HL-60/S4 treated with retinoic acid at 250 ng/mL for 4 days and 3 days (cell line): Measurements from ENCODE around the gene XDH.

ENCODE experiments used
- in situ Hi-C: fragments of 300-500 bp; cut with MboI; formaldehyde crosslinking; loops from 2 replicates; pipeline ENCODE4 v1.7.0; 2022; ENCODE audit warnings: low sequenced_read_pairs

Gene XDH

DNA sequence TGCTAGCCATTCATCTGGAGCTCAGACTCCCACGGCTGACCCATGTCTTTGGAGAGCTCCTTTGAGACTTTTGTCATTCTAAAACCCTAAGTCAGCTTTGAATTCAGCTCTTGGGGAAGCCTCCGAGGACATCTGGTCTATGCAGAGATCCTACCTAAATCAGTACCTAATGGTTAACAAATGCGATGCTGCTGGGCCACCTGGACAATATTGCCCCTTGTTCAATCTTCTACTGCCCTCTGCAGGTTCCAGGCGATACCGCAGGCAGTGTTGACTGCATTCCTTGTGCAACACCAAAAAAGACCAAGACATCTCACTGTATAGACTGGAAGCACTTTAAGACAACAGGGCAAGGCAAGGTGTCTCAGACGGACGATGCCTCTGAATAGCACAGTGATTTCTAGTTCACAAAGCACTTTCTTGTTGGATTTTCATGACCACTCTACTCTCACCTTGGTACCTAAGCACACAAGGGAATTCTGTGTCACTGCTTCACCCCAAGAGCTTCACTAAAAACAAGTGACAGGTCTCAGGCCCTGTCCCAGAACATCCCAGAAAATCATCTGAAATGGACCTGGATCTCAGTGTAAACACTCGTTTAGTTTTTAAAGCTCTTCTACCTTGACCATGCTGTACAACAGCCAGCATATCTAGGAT is 80.9 kb downstream of the XDH start:
- in situ Hi-C loops: loop anchor here (10.0 to 25.0 kb wide), 2 partner anchors 619 to 1171 kb away; no protein-coding TSS in a partner anchor

DNA sequence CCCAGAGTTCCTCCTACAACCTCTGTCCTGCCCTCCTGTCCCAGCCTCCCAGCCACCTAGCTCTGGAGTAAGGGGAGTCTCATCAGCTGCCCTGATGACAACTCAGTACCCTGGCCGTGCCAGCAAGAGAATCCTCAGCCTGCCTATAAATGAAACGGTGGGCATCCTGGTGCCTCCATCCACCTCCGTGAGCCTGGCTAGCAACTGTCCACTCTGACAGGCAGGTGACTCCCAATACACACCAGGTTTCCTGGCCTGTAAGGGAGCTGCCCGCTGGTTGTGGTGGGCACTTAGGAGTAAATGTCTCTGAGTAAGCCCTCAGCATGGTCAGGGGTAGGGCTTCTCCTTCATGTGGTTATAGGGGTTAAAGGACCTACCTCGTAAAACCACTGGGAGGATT is 81.5 kb downstream of the XDH start:
- in situ Hi-C loops: loop anchor here (10.0 to 25.0 kb wide), 2 partner anchors 618 to 1171 kb away; no protein-coding TSS in a partner anchor

DNA sequence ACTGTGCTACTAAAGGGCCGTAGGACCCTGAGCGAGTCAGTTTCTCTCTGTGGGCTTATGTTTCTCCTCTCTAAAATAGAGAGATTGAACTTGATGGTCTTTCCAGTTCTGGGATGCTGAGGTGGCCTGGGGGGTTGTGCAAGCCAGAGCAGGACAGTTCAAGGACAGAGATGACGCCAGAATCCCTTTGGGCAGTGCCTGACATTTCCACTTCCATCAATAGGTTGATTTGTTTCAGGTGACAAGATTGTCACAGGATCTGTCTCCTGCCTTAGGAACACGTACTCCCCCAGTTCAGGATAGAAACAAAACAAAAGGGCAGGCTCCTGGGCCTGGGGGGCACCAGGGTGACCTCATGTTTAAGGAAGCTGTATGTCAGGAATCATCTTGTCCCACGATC is 82.0 kb downstream of the XDH start:
- in situ Hi-C loops: loop anchor here (10.0 to 25.0 kb wide), 2 partner anchors 618 to 1170 kb away; no protein-coding TSS in a partner anchor

DNA sequence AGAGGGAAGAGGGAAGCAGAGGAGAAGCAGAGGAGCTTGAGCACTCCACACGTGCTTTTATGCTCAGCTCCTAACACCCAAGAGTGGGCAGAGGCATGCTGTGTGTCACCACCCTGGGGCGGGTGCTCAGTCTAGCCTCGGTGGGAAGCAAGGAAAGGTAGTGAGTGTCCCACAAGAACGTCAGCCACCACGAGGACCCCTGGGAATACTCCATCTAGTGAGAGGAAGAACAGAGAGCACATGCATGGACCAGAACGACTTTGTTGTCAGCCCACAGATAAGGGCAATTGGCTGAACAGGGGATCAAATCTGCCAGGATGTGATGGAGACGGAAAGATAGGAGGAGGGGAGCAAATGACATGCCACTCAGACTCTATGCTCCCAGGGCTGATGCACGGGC is 83.4 kb downstream of the XDH start:
- in situ Hi-C loops: loop anchor here (10.0 to 25.0 kb wide), 2 partner anchors 616 to 1169 kb away; no protein-coding TSS in a partner anchor

DNA sequence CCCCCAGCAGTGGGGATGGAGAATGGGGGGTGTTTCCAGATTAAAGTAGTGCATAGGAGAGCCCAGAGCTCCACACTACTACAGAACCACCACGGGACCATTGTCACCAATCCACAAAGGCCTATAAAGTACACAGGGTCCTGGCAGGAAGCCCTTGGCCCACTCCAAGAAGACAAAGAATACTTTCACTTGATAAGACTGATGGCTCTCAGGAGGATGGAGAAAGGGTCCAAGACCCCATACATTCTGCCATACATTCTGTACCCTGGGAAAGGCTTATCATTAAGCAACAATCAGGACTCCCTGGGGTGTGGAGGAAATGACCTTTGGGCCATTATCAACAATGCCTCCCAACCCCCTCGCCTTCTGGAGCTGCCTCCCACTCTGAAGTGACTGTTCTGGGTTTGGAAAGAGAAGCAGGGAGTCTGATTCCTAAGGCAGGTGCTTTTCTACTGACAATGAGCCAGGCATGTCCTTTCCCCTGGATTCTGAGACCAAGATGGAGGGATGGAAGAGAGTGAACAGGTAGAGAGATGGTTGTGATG is 85.4 kb downstream of the XDH start:
- in situ Hi-C loops: loop anchor here (25.0 kb wide), 1 partner anchor 1167 kb away; no protein-coding TSS in a partner anchor

DNA sequence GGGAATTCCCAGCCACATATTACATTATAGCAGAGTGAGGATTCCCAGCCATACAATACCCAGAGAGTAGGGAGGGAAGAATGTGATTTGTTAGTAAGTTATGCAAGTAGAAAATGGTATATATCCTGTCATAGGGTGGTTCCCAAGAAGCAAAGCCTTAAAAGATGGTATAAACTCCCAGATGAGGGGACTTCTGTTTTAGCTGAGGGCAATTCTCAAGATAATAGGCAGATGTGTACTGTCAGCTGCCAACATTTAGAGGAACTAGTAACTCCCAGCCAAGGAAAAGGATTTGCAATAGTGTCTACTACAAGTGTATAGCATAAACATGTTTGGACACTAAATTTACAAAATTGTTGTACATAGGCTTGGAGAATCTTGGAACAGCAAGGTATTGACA is 86.5 kb downstream of the XDH start:
- in situ Hi-C loops: loop anchor here (25.0 kb wide), 1 partner anchor 1166 kb away; no protein-coding TSS in a partner anchor

DNA sequence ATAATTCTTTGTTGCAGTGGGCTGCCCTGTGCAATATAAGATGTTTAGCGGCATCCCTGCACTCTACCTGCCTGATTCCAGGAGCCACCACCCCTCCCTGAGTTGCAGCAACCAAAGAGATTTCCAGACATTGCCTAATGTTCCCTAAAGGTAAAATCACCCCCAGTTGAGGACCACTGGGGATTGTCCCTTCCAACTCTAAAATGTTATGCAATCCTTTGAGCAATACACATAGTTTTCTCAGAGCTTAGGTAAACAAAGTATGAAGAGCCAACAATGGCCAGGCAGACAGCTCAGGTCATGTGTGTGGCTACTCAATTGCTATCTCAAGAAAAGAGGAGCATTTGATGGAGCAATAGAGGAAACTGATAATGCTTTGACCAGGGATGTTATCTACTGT is 87.0 kb downstream of the XDH start:
- in situ Hi-C loops: loop anchor here (25.0 kb wide), 1 partner anchor 1165 kb away; no protein-coding TSS in a partner anchor

DNA sequence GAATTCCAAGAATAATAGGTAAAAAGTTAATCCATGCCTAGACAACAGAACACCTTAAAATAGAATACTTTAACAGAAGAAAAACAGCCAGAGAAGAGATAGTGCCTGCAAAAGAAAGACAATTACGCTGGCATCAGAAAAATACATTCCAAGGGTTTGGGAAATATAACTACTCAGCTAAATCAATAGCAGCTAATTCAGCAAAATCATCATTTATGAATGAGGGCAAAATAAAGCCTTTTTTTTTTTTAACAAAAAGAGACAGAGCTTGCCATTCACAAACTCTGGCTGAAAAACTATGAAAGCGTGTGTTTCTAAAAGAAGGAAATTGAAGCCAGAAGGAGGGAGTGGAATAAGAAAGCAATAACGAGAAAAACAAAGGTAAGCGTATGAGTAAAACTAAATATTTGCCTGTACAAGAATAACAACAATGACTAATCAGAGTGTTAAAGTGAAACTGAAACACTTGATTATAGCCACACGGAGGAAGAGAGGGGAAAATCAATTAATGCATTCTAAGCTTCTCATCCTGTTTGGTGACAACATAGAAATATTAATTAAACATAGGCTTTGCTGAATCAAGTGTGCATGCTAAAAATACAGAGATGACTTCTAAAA is 90.4 kb downstream of the XDH start:
- in situ Hi-C loops: no loop called here

DNA sequence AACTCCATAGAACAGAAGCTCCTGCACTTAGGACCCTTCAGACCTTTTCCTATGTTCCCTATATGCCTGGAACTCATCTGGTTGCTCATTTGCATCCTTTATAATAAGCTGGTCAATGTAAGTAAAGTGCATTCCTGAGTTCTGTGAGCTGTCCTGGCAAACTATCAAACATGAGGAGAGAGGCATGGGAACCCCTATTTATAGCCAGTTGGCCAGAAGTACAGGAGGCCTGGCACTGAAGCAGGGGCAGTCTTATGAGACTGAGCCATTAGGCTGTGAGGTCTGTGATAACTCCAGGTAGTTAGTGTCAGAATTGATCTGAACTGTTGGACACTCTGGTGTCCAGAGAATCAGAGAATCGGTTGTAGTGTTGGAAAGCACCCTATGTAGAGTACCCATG is 92.2 kb downstream of the XDH start:
- in situ Hi-C loops: no loop called here

DNA sequence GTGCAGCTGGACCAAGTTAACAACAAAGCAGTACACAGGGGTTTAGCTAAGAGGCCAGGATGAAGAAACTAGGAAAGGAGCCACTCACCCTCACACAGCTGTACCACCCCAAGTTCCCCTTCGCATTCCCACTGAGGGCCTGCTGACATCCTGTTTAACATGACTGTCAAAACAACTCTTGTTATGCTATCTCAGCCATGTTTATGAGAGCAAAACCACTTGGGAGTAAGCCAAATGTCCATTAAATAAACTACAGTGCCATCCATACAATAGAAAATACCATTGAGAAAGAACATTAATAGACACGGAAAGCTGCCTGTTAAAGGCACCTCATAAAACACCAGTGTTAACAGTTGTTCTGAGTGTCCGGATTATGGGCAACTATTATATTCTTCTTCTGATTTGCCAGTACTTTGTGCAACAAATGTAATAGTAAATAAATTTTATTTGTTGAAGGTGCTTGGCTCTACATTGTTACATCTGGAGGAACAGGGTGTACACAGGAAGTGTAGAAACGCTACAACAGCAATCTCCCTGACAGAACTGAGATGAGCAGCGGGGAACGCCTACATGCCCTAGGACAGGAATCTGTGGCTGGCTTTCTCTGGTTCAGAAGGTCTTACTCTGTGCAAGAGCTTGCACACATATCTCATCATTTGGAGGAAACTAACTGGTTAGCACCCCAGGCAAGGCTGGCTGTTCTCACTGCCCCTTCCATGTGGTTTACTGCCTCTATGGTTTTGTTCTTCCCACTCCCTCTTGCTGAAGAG is 95.0 kb downstream of the XDH start:
- in situ Hi-C loops: no loop called here

DNA sequence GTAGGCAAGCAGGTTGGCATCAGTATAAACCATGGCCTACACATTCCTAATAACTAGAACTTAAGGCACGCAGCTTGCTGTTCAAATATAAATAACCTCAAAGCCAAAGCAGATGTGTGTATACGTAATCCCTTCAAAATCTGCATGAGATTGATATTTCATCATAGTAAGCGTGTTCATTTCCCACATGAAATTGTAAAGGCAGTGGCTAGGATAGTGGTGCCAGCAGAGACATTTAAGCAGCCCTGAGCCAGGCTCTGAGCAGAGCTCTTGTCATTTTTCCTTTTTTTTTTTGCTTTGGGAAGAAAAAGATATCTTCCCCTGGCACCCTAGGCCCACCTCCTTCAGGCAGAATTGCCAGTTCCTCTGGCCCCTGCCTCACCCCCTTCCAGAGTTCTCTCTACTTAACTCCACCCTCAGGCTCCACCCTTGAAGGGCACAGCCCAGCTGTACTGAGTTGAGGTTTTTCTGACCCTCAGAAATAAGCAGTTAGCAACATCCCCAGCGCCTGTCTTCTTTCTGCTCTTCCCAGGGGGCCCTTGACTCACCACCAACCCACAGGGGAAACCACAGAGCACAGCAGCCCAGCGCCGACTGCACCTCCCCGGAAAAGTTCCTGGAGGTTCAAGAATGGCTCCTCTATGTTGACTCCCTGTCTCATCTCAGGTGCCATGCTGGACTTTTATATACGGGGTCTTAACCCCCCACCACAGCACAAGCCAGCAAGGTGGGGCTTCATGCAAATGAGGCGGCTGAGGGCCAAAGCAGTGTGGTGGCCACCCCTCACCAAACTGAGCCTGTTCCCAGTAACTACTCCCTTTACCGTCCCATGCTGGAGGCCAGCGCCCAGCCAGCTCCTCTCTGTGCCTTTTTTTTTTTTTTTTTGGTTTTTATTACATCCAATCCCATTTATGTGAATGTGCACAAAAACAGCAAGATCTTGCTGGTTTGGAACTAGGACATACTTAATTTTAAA is 95.9 kb downstream of the XDH start:
- in situ Hi-C loops: no loop called here

DNA sequence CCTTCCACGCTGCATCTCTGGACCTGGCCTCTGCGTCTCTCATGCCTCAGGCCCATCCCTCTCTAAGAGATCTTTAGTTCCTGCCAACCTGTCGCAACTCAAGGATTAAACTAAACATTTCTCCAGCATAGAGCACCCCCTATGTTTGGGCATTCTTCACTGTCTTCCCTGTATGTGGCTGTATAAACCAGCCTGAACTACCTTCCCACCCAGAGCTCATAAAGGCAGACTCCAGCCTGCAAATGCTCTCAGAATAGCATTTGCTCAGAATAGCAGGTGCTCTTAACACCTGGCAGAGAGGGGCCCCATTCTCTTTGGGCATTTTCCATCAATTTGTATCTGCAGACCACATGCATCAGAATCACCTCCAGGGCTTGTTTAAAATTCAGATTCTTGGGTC is 97.1 kb downstream of the XDH start:
- in situ Hi-C loops: no loop called here

DNA sequence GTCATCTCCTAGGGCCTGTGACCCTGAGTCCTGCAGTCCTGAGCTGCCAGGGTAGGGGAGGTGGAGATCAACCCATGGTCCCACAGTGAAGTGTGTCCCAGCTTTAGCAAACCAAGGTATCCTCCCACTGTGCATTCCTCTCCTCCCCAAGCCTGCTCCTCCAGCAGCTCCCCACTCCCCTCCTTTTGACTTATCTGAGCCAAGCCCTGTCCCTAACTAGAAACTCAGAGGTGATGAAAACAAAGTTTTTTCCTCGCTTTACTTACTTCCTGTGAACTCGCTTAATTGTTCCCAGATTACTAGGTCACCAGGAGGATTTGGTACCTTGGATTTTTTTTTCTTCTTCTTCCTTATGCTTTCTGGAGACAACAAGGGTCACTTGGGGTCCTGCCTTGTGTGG is 99.8 kb downstream of the XDH start:
- in situ Hi-C loops: no loop called here

DNA sequence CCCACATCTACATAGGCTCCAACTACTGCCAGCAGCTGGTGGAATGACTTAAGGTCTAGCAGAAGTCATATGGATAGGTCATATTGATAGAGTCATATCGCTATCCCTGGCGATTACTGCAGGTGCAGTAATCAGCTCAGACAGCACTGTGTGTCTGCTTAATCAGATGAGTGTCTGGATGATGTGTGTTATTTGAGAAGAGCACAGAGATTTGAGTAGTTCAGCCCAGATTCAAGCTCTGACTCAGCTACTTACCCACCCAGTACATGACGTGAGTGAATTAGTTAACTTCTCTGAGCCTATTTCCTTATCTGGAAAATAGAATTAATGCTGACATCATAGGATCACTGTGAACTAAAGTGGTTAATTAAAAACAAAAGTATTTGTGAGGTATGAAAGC is 101.6 kb downstream of the XDH start:
- in situ Hi-C loops: no loop called here

DNA sequence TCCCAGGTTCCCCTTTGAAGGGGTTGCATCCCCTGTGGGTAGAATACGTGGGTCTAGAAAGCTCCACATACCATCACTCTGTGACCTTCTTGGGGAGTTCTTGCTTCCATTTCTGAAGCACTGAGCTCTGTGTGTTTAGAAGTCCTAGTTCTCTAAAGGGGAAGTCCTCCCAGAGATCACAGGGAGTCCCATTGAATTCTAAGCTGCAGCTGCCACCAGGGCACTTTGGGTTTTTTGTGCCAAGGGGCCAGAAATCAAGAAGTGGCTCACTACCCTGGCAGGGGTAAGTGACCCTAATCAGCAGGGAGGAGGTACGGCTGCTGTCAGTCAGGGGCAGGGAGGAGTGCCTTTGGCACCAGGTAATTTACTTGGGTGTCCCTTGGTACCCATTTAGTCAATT is 109.7 kb downstream of the XDH start:
- in situ Hi-C loops: no loop called here

DNA sequence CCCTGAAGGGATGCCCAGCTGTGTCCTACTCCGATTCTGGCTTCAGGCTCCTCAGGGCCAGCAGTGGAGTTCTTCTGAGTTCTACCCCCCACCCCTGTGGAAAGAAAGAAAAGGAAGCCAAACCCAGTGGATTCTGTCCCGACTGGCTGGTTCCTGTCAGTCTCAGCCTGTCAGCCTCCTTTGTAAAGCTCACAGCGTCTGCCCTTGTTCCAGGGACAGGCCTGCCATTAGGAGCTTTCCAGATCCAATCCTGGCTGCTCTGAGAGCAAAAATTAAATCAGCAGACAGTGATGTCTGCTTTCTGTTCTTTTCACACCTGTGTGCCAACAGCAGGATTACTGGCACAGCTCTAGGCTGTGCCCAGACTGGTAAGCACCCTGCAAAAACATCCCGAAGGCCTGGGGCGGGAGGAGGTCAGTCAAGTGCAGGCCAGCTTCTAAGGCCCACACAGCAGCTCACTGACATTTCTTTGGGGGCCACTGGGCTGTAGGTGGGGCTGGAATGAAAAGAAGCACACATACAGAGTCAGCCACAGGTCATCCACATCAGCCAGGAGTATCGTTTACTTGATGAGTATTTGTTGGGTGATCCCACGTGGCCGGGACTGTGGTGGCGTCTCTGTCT is 111.5 kb downstream of the XDH start:
- in situ Hi-C loops: no loop called here

DNA sequence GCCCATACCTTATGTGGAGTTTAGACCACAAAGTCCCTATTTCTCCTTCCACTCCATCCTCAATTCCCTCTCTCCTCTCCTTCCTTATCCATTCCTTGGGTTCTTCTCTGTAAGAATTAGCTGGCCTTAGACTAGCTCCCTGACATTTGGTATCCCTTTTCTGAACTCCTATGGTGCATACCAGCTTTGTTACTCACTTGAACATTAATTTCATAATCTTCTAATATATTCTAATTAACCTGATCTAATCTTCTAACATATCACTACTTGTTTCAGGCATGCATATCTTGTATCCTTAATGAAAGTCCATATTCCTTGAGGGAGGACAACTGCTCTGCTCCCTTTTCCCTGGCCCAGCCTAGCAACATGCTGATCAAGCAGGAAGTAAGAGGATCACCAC is 114.2 kb downstream of the XDH start:
- in situ Hi-C loops: no loop called here

DNA sequence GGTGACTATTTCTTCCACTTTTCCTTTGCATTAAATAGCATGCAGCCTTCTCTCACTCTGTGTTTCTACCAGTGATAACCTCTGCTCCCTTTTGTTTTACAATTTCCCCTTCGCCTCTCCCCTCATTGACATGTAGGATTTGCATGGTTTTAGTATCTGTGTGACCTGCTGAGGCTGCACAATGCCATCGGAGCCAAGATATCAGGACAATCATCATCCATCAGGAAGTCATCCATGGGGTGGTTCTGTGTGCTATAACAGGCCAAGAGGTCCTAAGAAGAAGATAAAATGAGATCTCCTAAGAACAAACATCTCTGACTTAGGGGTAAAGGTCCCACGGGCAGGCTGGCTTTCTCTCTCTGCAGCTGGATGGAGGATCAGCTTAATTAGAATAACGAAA is 115.0 kb downstream of the XDH start:
- in situ Hi-C loops: no loop called here

DNA sequence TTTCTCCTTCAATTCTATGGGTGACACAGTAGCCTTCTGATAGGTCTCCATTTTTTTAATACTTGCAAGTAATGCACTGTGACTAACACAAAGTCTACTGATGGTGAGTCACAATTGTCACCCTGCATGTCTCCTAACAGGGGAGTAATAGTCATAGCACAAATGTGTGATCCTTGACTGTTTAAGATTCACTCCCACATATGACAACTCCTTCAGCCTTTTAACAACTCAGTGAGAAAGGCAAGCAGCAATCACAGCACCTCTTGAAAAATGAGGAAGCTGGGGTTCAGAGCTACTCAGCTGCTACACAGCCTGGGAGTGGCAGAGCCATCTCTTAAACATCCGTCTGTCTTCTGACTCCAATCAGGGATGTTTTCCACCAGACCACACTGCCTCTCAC is 116.8 kb downstream of the XDH start:
- in situ Hi-C loops: no loop called here
